Prostate gland (tissue), 2 donors: ENCODE measurements around the gene HDDC2. TPM values are rescaled to one million over a fixed set of nuclear protein-coding genes. Genes with fewer than 3 reads are reported as not detected.

Experiments
- DNase-seq: peaks from one replicate; pipeline ENCODE4 v3.0.0-alpha.2; 2019; ENCODE audit warnings: low spot score
- H3K27ac ChIP-seq, 2 donors: fragments of 200-600 bp; sonication (generic); 2 replicates each; pipeline ENCODE4 v1.5.1; 2017 to 2019
- H3K27me3 ChIP-seq: fragments of 200-600 bp; sonication (generic); replicated peaks from 2 replicates; pipeline ENCODE4 v1.5.1; 2019; ENCODE audit not compliant: insufficient read depth
- H3K36me3 ChIP-seq, 2 donors: fragments of 200-600 bp; sonication (generic); 1 replicate in 1 of 2; 2 replicates in 1 of 2; pipeline versions ENCODE4 v1.5.1 to v1.8.1; 2017 to 2019
- H3K4me1 ChIP-seq: fragments of 200-600 bp; sonication (generic); replicated peaks from 2 replicates; pipeline ENCODE4 v1.5.1; 2019
- H3K4me3 ChIP-seq, 2 donors: fragments of 200-600 bp; sonication (generic); 2 replicates each; pipeline ENCODE4 v1.5.1; 2017 to 2019
- H3K9me3 ChIP-seq: fragments of 200-600 bp; sonication (generic); 2 replicates; pipeline ENCODE4 v1.5.1; 2017
- CTCF ChIP-seq, 4 experiments: fragments of 200-600 bp in 2 of 4; fragments of 450-650 bp in 2 of 4; sonication (generic) in 2 of 4; IDR thresholded peaks; 1 replicate in 3 of 4; 2 replicates in 1 of 4; pipeline ENCODE4 v1.5.1; 2016 to 2019; ENCODE audit warnings: antibody characterized with exemption in 4 of 4, mild to moderate bottlenecking in 2 of 4, moderate library complexity in 2 of 4
- POLR2A ChIP-seq: fragments of 450-650 bp; IDR thresholded peaks from one replicate; pipeline ENCODE4 v1.6.1; 2016; ENCODE audit warnings: antibody characterized with exemption, mild to moderate bottlenecking
- POLR2AphosphoS5 ChIP-seq: sonication (generic); formaldehyde crosslinking; IDR thresholded peaks from one replicate; pipeline ENCODE4 v1.6.1; 2017; ENCODE audit warnings: antibody characterized with exemption
- WGBS: methylation state at CpG from one replicate; pipeline ENCODE4 v1.1.5; 2018; 5-methylcytosine and 5-hydroxymethylcytosine counted together
- intact Hi-C: fragments of 100-400 bp; cut with DNase I; formaldehyde crosslinking; loops from one replicate; pipeline ENCODE4 v1.14.2; 2022
- total RNA-seq, 2 donors: library from RNA; depleted of rRNA; stranded (reverse); fragments of >200 nt; gene quantifications; one replicate each; pipeline ENCODE4 v1.1.0, GENCODE V29; 2016

HDDC2 gene
- total RNA-seq, 2 donors from 2014 or later: 50.4 to 50.9 TPM

GRCh38 chr6:125258651-125259353, 43.0 kb downstream of the HDDC2 start:
- no peak for DNase-seq
- WGBS: 91% methylated on average over 2 of the region's 2 CpGs
- no peaks in the 10 kb centered on the region for H3K9me3 ChIP-seq
- H3K27me3 ChIP-seq: no peaks in the 10 kb centered on the region
- no peak overlapping the region for H3K4me3 ChIP-seq
- intact Hi-C loops: no loop called here
- TF ChIP-seq POLR2AphosphoS5 (no peak), POLR2A (no peak)
- H3K27ac ChIP-seq: no peak overlapping the region
- H3K36me3 ChIP-seq: no peaks in the 10 kb centered on the region
- no peaks in the 10 kb centered on the region for H3K4me1 ChIP-seq

- WGBS: 70% methylated on average over 3 of the region's 3 CpGs
- H3K9me3 ChIP-seq: no peaks in the 10 kb centered on the region
- H3K4me3 ChIP-seq: no peak overlapping the region
- H3K36me3 ChIP-seq: no peaks in the 10 kb centered on the region
- intact Hi-C loops: no loop called here
- H3K27ac ChIP-seq: no peak overlapping the region
- H3K27me3 ChIP-seq: no peaks in the 10 kb centered on the region
- TF ChIP-seq POLR2AphosphoS5: no peak
- no peak for TF ChIP-seq CTCF (IDR thresholded peaks at IDR 0.05)
- TF ChIP-seq POLR2A: no peak
- no peak for DNase-seq
- H3K4me1 ChIP-seq: no peaks in the 10 kb centered on the region
These were observed 44.4 kb downstream of the HDDC2 start for GRCh38 chr6:125257351-125257750.

- WGBS: 80% methylated on average over 3 of the region's 3 CpGs
- Histone ChIP-seq H3K27ac (no peak overlapping the region), H3K4me1 (no peaks in the 10 kb centered on the region), H3K9me3 (no peaks in the 10 kb centered on the region), H3K36me3 (no peaks in the 10 kb centered on the region), H3K4me3 (no peak overlapping the region), H3K27me3 (no peaks in the 10 kb centered on the region)
- intact Hi-C loops: no loop called here
- TF ChIP-seq CTCF (IDR thresholded peaks at IDR 0.05) (no peak), POLR2AphosphoS5 (no peak)
- DNase-seq: no peak
These were observed 46.6 kb downstream of the HDDC2 start for GRCh38 chr6:125255201-125255600.

GRCh38 chr6:125254321-125254720, 47.4 kb downstream of the HDDC2 start:
- 60% methylated on average over 3 of the region's 3 CpGs for WGBS

GRCh38 chr6:125253881-125254280, 47.9 kb downstream of the HDDC2 start:
- no peaks in the 10 kb centered on the region for H3K4me1 ChIP-seq
- TF ChIP-seq POLR2A: no peak
- TF ChIP-seq POLR2AphosphoS5: no peak
- TF ChIP-seq CTCF (IDR thresholded peaks at IDR 0.05): no peak
- no peak for DNase-seq
- no peak overlapping the region for H3K27ac ChIP-seq
- no peaks in the 10 kb centered on the region for H3K9me3 ChIP-seq
- H3K27me3 ChIP-seq: no peaks in the 10 kb centered on the region
- no peaks in the 10 kb centered on the region for H3K36me3 ChIP-seq
- 75% methylated on average over 2 of the region's 2 CpGs for whole genome bisulfite sequencing
- no peak overlapping the region for H3K4me3 ChIP-seq
- intact Hi-C loops: no loop called here

More at GRCh38 chr6:125254321-125254720, 47.4 kb downstream of the HDDC2 start:
- Histone ChIP-seq H3K4me1 (no peaks in the 10 kb centered on the region), H3K4me3 (no peak overlapping the region), H3K36me3 (no peaks in the 10 kb centered on the region), H3K27me3 (no peaks in the 10 kb centered on the region), H3K27ac (no peak overlapping the region), H3K9me3 (no peaks in the 10 kb centered on the region)
- intact Hi-C loops: no loop called here
- TF ChIP-seq CTCF (IDR thresholded peaks at IDR 0.05) (no peak), POLR2A (no peak), POLR2AphosphoS5 (no peak)
- DNase-seq: no peak
